ENCODE measurements around the gene NMNAT3.

The NMNAT3 gene

GRCh38 chr3:139577909-139578308 lies 99.9 kb downstream of the NMNAT3 start:
- Histone ChIP-seq H3K4me1 (ENCODE audit: low read depth, poor library complexity, severe bottlenecking) (no peaks in the 10 kb centered on the region), H3K4me2 (no peak overlapping the region)

GRCh38 chr3:139577346-139577745 lies 100.4 kb downstream of the NMNAT3 start:
- Histone ChIP-seq H3K4me2 (no peak overlapping the region), H3K27me3 (ENCODE audit: insufficient read depth, low read depth) (no peaks in the 10 kb centered on the region), H4K20me1 (ENCODE audit: insufficient read depth) (no peaks in the 10 kb centered on the region), H3K4me3 (IDR thresholded peaks at IDR 0.05; ENCODE audit: insufficient read depth, low read depth, low read length) (no peak overlapping the region), H3K9ac (no peak overlapping the region), H2AFZ (ENCODE audit: low read depth) (no peak overlapping the region), H3K4me1 (ENCODE audit: low read depth, poor library complexity, severe bottlenecking) (no peaks in the 10 kb centered on the region), H3K27ac (no peak overlapping the region), H3K36me3 (ENCODE audit: insufficient read depth) (no peaks in the 10 kb centered on the region), H3K79me2 (ENCODE audit: insufficient read depth, low read depth) (no peaks in the 10 kb centered on the region)
- TF ChIP-seq CTCF (conservative IDR thresholded peaks at IDR 0.05; ENCODE audit: low read depth, low read length), result no peak

More at GRCh38 chr3:139577909-139578308, 99.9 kb downstream of the NMNAT3 start:
- H3K36me3 ChIP-seq (ENCODE audit: insufficient read depth), result no peaks in the 10 kb centered on the region
- H3K4me3 ChIP-seq (IDR thresholded peaks at IDR 0.05; ENCODE audit: insufficient read depth, low read depth, low read length), result no peak overlapping the region
- no peaks in the 10 kb centered on the region for H4K20me1 ChIP-seq (ENCODE audit: insufficient read depth)
- H3K27ac ChIP-seq, result no peak overlapping the region
- no peak overlapping the region for H2AFZ ChIP-seq (ENCODE audit: low read depth)
- H3K27me3 ChIP-seq (ENCODE audit: insufficient read depth, low read depth), result no peaks in the 10 kb centered on the region
- no peak for TF ChIP-seq CTCF (conservative IDR thresholded peaks at IDR 0.05; ENCODE audit: low read depth, low read length)
- no peaks in the 10 kb centered on the region for H3K79me2 ChIP-seq (ENCODE audit: insufficient read depth, low read depth)
- H3K9ac ChIP-seq, result no peak overlapping the region

GRCh38 chr3:139574026-139574947 lies 103.5 kb downstream of the NMNAT3 start:
- Histone ChIP-seq H3K27ac (no peak overlapping the region), H2AFZ (ENCODE audit: low read depth) (no peak overlapping the region), H3K27me3 (ENCODE audit: insufficient read depth, low read depth) (no peaks in the 10 kb centered on the region), H3K36me3 (ENCODE audit: insufficient read depth) (no peaks in the 10 kb centered on the region), H3K9ac (no peak overlapping the region), H4K20me1 (ENCODE audit: insufficient read depth) (no peaks in the 10 kb centered on the region), H3K79me2 (ENCODE audit: insufficient read depth, low read depth) (no peaks in the 10 kb centered on the region), H3K4me3 (IDR thresholded peaks at IDR 0.05; ENCODE audit: insufficient read depth, low read depth, low read length) (no peak overlapping the region), H3K4me2 (no peak overlapping the region), H3K4me1 (ENCODE audit: low read depth, poor library complexity, severe bottlenecking) (no peaks in the 10 kb centered on the region)
- no peak for TF ChIP-seq CTCF (conservative IDR thresholded peaks at IDR 0.05; ENCODE audit: low read depth, low read length)

- H2AFZ ChIP-seq (ENCODE audit: low read depth), result no peak overlapping the region
- H3K4me1 ChIP-seq (ENCODE audit: low read depth, poor library complexity, severe bottlenecking), result no peaks in the 10 kb centered on the region
- H3K79me2 ChIP-seq (ENCODE audit: insufficient read depth, low read depth), result no peaks in the 10 kb centered on the region
- H3K9ac ChIP-seq, result no peak overlapping the region
- no peaks in the 10 kb centered on the region for H4K20me1 ChIP-seq (ENCODE audit: insufficient read depth)
- H3K36me3 ChIP-seq (ENCODE audit: insufficient read depth), result no peaks in the 10 kb centered on the region
- TF ChIP-seq CTCF (conservative IDR thresholded peaks at IDR 0.05; ENCODE audit: low read depth, low read length), result no peak
- no peak overlapping the region for H3K4me2 ChIP-seq
- H3K4me3 ChIP-seq (IDR thresholded peaks at IDR 0.05; ENCODE audit: insufficient read depth, low read depth, low read length), result no peak overlapping the region
- no peaks in the 10 kb centered on the region for H3K27me3 ChIP-seq (ENCODE audit: insufficient read depth, low read depth)
- no peak overlapping the region for H3K27ac ChIP-seq
These were observed 104.7 kb downstream of the NMNAT3 start for GRCh38 chr3:139572847-139573672.
